IMR-90 (cell line): ENCODE data around the gene HNRNPA3. TPM values are rescaled to one million over a fixed set of nuclear protein-coding genes. Genes with fewer than 3 reads are reported as not detected.
A peak's percentile ranks its signal among the peaks of the same experiment; 100 is the strongest.

Source experiments
- ATAC-seq: fragments of 200-7000 bp; cut with Tn5 transposase; 2 replicates; pipeline ENCODE4 v1.9.1; 2020; ENCODE audit warnings: low read depth, mild to moderate bottlenecking, moderate library complexity
- BruUV-seq: library from RNA; stranded (reverse); fragments of 400-500 nt; replicated peaks from 2 replicates; lab custom pipeline; 2021; lab: Mats Ljungman, UMichigan
- CTCF ChIA-PET: fragments of 300-600 bp; formaldehyde crosslinking; extraction: SDS; loops from one replicate; lab custom pipeline; 2021; ENCODE audit warnings: antibody characterized with exemption; lab: Yijun Ruan, JAX
- POLR2A ChIA-PET: fragments of 300-600 bp; sonication (Branson Sonifier 250); formaldehyde crosslinking; loops from one replicate; lab custom pipeline; 2022; ENCODE audit warnings: antibody characterized with exemption; ENCODE audit not compliant: unreplicated experiment; lab: Charles Lee
- DNase-seq: peaks from one replicate; pipeline ENCODE4 v3.0.0; 2013
- H2AFZ ChIP-seq: replicated peaks from 2 replicates; pipeline ENCODE3; 2013; ENCODE audit warnings: low read length, mild to moderate bottlenecking; ENCODE audit not compliant: poor library complexity
- H2AK5ac ChIP-seq: 2 replicates; pipeline ENCODE4 v1.6.1; 2013; ENCODE audit warnings: low read depth, low read length, inconsistent platforms
- H2AK9ac ChIP-seq: replicated peaks from 2 replicates; pipeline ENCODE3; 2013; ENCODE audit warnings: mild to moderate bottlenecking, low read depth, low read length, moderate library complexity; ENCODE audit not compliant: poor library complexity
- H2BK120ac ChIP-seq: 2 replicates; pipeline ENCODE4 v1.6.1; 2013; ENCODE audit warnings: low read depth, low read length, inconsistent platforms
- H2BK15ac ChIP-seq: 3 replicates; pipeline ENCODE4 v1.6.1; 2013; ENCODE audit warnings: low read depth, low read length, inconsistent platforms
- H2BK20ac ChIP-seq: 2 replicates; pipeline ENCODE4 v1.6.1; 2013; ENCODE audit warnings: low read depth, mild to moderate bottlenecking, inconsistent platforms, low read length, moderate library complexity
- H2BK5ac ChIP-seq: 2 replicates; pipeline ENCODE4 v1.6.1; 2013; ENCODE audit warnings: mild to moderate bottlenecking, low read depth, low read length, inconsistent platforms; ENCODE audit not compliant: poor library complexity, severe bottlenecking
- H3K14ac ChIP-seq: replicated peaks from 2 replicates; pipeline ENCODE4 v1.6.1; 2013; ENCODE audit warnings: low read depth, low read length, inconsistent platforms
- H3K18ac ChIP-seq: 2 replicates; pipeline ENCODE4 v1.6.1; 2013; ENCODE audit warnings: low read depth, low read length, control low read depth
- H3K23ac ChIP-seq: 2 replicates; pipeline ENCODE4 v1.6.1; 2013; ENCODE audit warnings: low read depth, low read length, inconsistent platforms
- H3K27ac ChIP-seq: 2 replicates; pipeline ENCODE4 v1.5.1; 2013; ENCODE audit warnings: mild to moderate bottlenecking, control low read depth, low read length; ENCODE audit not compliant: insufficient read depth
- H3K27me3 ChIP-seq: 2 replicates; pipeline ENCODE4 v1.6.1; 2013; ENCODE audit warnings: low read length; ENCODE audit not compliant: control insufficient read depth, insufficient read depth
- H3K36me3 ChIP-seq: 2 replicates; pipeline ENCODE4 v1.6.1; 2013; ENCODE audit warnings: low read length, mixed read lengths; ENCODE audit not compliant: control insufficient read depth, insufficient read depth
- H3K4ac ChIP-seq: 2 replicates; pipeline ENCODE4 v1.6.1; 2013; ENCODE audit warnings: low read depth, low read length, inconsistent platforms
- H3K4me1 ChIP-seq: 2 replicates; pipeline ENCODE4 v1.6.1; 2013; ENCODE audit warnings: low read length, mixed read lengths; ENCODE audit not compliant: control insufficient read depth, insufficient read depth
- H3K4me2 ChIP-seq: 2 replicates; pipeline ENCODE4 v1.6.1; 2013; ENCODE audit warnings: low read depth, mild to moderate bottlenecking, control low read depth, low read length, moderate library complexity
- H3K4me3 ChIP-seq: 2 replicates; pipeline ENCODE4 v1.5.1; 2013; ENCODE audit warnings: low read depth, mild to moderate bottlenecking, control low read depth, low read length, moderate library complexity; ENCODE audit not compliant: insufficient read depth
- H3K56ac ChIP-seq: 2 replicates; pipeline ENCODE4 v1.6.1; 2013; ENCODE audit warnings: low read length, inconsistent platforms; ENCODE audit not compliant: insufficient read depth; ENCODE audit errors: extremely low read depth
- H3K79me1 ChIP-seq, 2 experiments: 2 replicates each; pipeline ENCODE4 v1.6.1; 2013; ENCODE audit warnings: low read length in 2 of 2, inconsistent platforms in 1 of 2, low read depth in 1 of 2
- H3K9ac ChIP-seq: 2 replicates; pipeline ENCODE4 v1.6.1; 2013; ENCODE audit warnings: low read depth, low read length, control low read depth
- H3K9me1 ChIP-seq: 2 replicates; pipeline ENCODE4 v1.6.1; 2013; ENCODE audit warnings: low read length, inconsistent platforms; ENCODE audit not compliant: insufficient read depth
- H3K9me3 ChIP-seq: 2 replicates; pipeline ENCODE4 v1.6.1; 2013; ENCODE audit warnings: low read length; ENCODE audit not compliant: control insufficient read depth, insufficient read depth
- H4K20me1 ChIP-seq: 2 replicates; pipeline ENCODE4 v1.6.1; 2013; ENCODE audit warnings: low read length, inconsistent platforms; ENCODE audit not compliant: insufficient read depth
- H4K5ac ChIP-seq: 2 replicates; pipeline ENCODE4 v1.6.1; 2013; ENCODE audit warnings: mild to moderate bottlenecking, low read depth, low read length, control low read depth
- H4K8ac ChIP-seq, 2 experiments: 2 replicates each; pipeline ENCODE4 v1.6.1; 2013; ENCODE audit warnings: low read depth in 2 of 2, low read length in 2 of 2, control low read depth in 1 of 2, inconsistent platforms in 1 of 2
- H4K91ac ChIP-seq: 2 replicates; pipeline ENCODE4 v1.6.1; 2013; ENCODE audit warnings: low read depth, low read length, inconsistent platforms; ENCODE audit not compliant: insufficient read depth
- BHLHE40 ChIP-seq: fragments of 150-350 bp; IDR thresholded peaks from 2 replicates; pipeline ENCODE4 v1.6.1; 2016; ENCODE audit warnings: mild to moderate bottlenecking, low read depth, low read length
- CEBPB ChIP-seq: IDR thresholded peaks from 2 replicates; pipeline ENCODE4 v1.6.1; 2012; ENCODE audit warnings: low read depth, low read length, improper control_type of control experiment
- CHD1 ChIP-seq: IDR thresholded peaks from 2 replicates; pipeline ENCODE4 v1.6.1; 2012; ENCODE audit warnings: low read depth, low read length, improper control_type of control experiment
- CTCF ChIP-seq: conservative IDR thresholded peaks from 2 replicates; pipeline ENCODE4 v1.5.1; 2012; ENCODE audit warnings: mild to moderate bottlenecking, low read depth, low read length, improper control_type of control experiment
- ELK1 ChIP-seq: fragments of 150-350 bp; IDR thresholded peaks from 2 replicates; pipeline ENCODE4 v1.6.1; 2016; ENCODE audit warnings: low read depth, mild to moderate bottlenecking, low read length, moderate library complexity, borderline replicate concordance
- MAZ ChIP-seq: IDR thresholded peaks from 2 replicates; pipeline ENCODE4 v1.6.1; 2012; ENCODE audit warnings: low read depth, mild to moderate bottlenecking, low read length, improper control_type of control experiment, moderate library complexity, borderline replicate concordance
- RAD21 ChIP-seq: IDR thresholded peaks from 2 replicates; pipeline ENCODE4 v1.6.1; 2012; ENCODE audit warnings: low read length, improper control_type of control experiment
- RCOR1 ChIP-seq: IDR thresholded peaks from 2 replicates; pipeline ENCODE4 v1.6.1; 2012; ENCODE audit warnings: mild to moderate bottlenecking, low read length, improper control_type of control experiment; ENCODE audit not compliant: insufficient replicate concordance
- RFX5 ChIP-seq: IDR thresholded peaks from 2 replicates; pipeline ENCODE4 v1.8.0; 2012; ENCODE audit warnings: low read depth, mild to moderate bottlenecking, low read length, moderate library complexity
- SMC3 ChIP-seq: fragments of 150-350 bp; IDR thresholded peaks from 2 replicates; pipeline ENCODE4 v1.6.1; 2016; ENCODE audit warnings: low read depth, mild to moderate bottlenecking, antibody characterized with exemption, low read length, moderate library complexity
- WGBS, 2 experiments: methylation state at CpG; one replicate each; pipeline versions ENCODE4 v1.1.5 to v1.1.7; 2013; ENCODE audit warnings: missing lambda C conversion rate in 2 of 2; ENCODE audit not compliant: insufficient read length in 1 of 2; ENCODE audit errors: extremely low coverage in 2 of 2; 5-methylcytosine and 5-hydroxymethylcytosine counted together
- dilution Hi-C: fragments of 300-500 bp; cut with HindIII; formaldehyde crosslinking; loops from one replicate; pipeline ENCODE4 v1.14.3; 2018; ENCODE audit warnings: low sequenced_read_pairs; ENCODE audit not compliant: unreplicated experiment
- in situ Hi-C: fragments of 300-500 bp; cut with MboI; formaldehyde crosslinking; loops from 3 replicates; pipeline ENCODE4 v1.14.3; 2019; ENCODE audit warnings: low sequenced_read_pairs, inconsistent platforms, mixed read lengths
- intact Hi-C: fragments of 100-400 bp; cut with micrococcal nuclease; formaldehyde crosslinking; loops from 2 replicates; pipeline ENCODE4 v1.10.0; 2022
- polyA plus RNA-seq, 3 experiments: library from polyadenylated mRNA; depleted of rRNA; stranded (reverse); fragments of >200 nt; gene quantifications; 2 replicates each; pipeline ENCODE4 v1.2.3, GENCODE V29; 2012; ENCODE audit warnings: low replicate concordance in 1 of 3
- total RNA-seq: library from RNA; depleted of rRNA; stranded (reverse); fragments of >200 nt; gene quantifications from 2 replicates; pipeline ENCODE4 v1.2.3, GENCODE V29; 2012
- TF ChIP-seq, protein P1 (sequence below): fragments of 150-350 bp; IDR thresholded peaks from 2 replicates; pipeline ENCODE4 v1.6.1; 2017; ENCODE audit warnings: mild to moderate bottlenecking, antibody characterized with exemption, low read length, low read depth

HNRNPA3 gene
- total and polyA plus RNA-seq, 2 of the 4 experiments (the other 2 are of a cell fraction), result 18.6 to 111 TPM

DNA sequence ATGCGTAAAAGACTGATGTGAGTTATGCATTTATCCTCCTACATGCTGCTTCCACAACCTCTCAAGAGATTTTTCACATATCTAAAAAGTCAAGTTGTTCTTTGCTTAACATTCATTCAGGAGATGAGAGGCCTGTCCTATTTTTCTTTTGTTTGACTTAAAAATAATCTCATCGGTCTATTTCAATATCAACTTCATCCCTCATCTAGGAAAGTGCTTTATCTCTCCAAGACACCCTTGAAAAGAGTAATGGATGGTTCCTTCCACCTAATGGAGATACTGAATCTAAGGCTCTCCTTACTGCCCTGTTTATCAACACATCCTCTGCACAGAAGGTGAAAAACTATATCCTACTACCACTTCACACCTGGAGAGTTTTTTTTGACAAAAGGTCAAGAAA is 49.5 kb downstream of the HNRNPA3 start:
- Histone ChIP-seq H2BK5ac (peak overlapping the region; percentile 94), H3K4ac (peak overlapping the region; percentile 24; the same call in 1 of the 2 replicates), H3K23ac (peak overlapping the region; percentile 81; the same call in 1 of the 2 replicates), H3K14ac (peak overlapping the region; percentile 29), H2AK9ac (no peak overlapping the region), H3K27me3 (no peaks in the 10 kb centered on the region), H2BK15ac (no peak overlapping the region), H3K79me1 (peaks cover 0 to 7% of the 10 kb centered on the region in 2 experiments; a peak in 1 of 4 replicates), H3K4me1 (peaks cover 3% of the 10 kb centered on the region), H2AK5ac (no peak overlapping the region), H4K91ac (no peak overlapping the region), H3K27ac (peak overlapping the region; percentile 80; the same call in 1 of the 2 replicates), H3K9me1 (peaks cover 3% of the 10 kb centered on the region), H2AFZ (no peak overlapping the region), H3K9ac (peak overlapping the region; percentile 96), H4K20me1 (peaks cover 57% of the 10 kb centered on the region), H4K5ac (0 out of 2 replicates have a peak overlapping the region, but pooled peaks have one; percentile 17), H3K4me3 (peak overlapping the region; percentile 69), H3K9me3 (no peaks in the 10 kb centered on the region; the same call in 1 of the 2 replicates), H2BK20ac (no peak overlapping the region), H3K4me2 (peak overlapping the region; percentile 86), H3K36me3 (peaks cover 10% of the 10 kb centered on the region), H2BK120ac (no peak overlapping the region), H4K8ac (no peak overlapping the region), H3K56ac (peak overlapping the region; percentile 70; the same call in 1 of the 2 replicates), H3K18ac (peak overlapping the region; percentile 26; the same call in 1 of the 2 replicates)
- no TSS peak for BruUV-seq
- DNase-seq (no peak), ATAC-seq (no peak)
- dilution Hi-C loops, result no loop called here
- ChIA-PET POLR2A (no interaction called here), CTCF (interaction anchor here (2.6 to 3.2 kb wide), 2 partner anchors 97 kb away, joined by 10 to 29 read pairs; no protein-coding TSS in a partner anchor)
- in situ Hi-C loops, result loop anchor here (5.0 kb wide), 1 partner anchor 70 kb away; no protein-coding TSS in a partner anchor
- TF ChIP-seq, protein P1, sequence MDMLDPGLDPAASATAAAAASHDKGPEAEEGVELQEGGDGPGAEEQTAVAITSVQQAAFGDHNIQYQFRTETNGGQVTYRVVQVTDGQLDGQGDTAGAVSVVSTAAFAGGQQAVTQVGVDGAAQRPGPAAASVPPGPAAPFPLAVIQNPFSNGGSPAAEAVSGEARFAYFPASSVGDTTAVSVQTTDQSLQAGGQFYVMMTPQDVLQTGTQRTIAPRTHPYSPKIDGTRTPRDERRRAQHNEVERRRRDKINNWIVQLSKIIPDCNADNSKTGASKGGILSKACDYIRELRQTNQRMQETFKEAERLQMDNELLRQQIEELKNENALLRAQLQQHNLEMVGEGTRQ, result no peak
- no peak for TF ChIP-seq SMC3
- no peak for TF ChIP-seq BHLHE40
- no peak for TF ChIP-seq RCOR1
- no peak for TF ChIP-seq CTCF
- no peak for TF ChIP-seq RFX5
- no peak for TF ChIP-seq CEBPB
- no peak for TF ChIP-seq RAD21
- TF ChIP-seq ELK1, result no peak
- no peak for TF ChIP-seq MAZ
- TF ChIP-seq CHD1, result no peak
- intact Hi-C loops, result loop anchor here (1.0 to 10.0 kb wide), 6 partner anchors 33 to 497 kb away; no protein-coding TSS in a partner anchor
- no CpG with 5 or more reads among the region's 2 CpGs for WGBS, 2 experiments
